ENCODE measurements around the gene HOXD3. TPM values are rescaled to one million over a fixed set of nuclear protein-coding genes. Genes with fewer than 3 reads are reported as not detected.

Gene HOXD3
- total and polyA plus RNA-seq, 9 of the 15 experiments (the other 6 are each of a cell fraction or from before 2014, with no cell fraction given), result not detected

DNA sequence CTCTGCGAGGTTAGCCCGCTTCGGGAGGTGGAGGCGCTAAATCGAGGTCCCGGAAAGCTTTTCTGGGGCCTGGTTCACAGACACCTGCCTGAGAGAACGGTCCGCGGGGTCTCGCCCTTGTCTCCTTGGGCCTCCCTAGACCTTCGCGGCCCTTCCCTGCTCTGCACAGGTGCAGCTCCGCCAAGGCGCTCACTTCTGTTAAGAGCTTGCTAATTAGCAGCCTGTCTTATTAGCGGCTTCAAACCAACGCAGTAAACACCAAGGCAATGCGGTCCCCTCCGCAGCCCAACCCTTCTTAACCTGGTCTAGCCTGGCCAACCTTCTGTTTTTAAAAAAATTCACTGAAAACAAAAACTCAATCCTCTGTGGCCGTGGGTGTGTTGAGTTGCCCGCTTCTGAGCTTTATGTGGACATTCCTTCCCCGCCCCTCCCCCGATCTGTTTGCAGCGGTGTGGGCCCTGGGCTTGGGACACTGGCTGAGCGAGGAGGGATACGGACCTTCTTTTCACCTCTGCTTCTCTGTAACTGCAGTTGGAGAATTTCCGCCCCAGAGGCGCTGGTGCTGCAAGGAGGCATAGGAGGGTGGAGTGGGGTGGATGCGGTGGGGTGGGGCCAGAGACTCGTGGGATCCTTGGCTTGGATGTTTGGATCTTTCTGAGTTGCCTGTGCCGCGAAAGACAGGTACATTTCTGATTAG lies 9.2 kb upstream of the HOXD3 start:
- Histone ChIP-seq H2AFZ (ENCODE audit: low read depth, low read length) (no peak overlapping the region), H4K20me1 (replicated peaks; ENCODE audit: control insufficient read depth, insufficient read depth, low read length) (no peaks in the 10 kb centered on the region; the same call in 1 of the 2 replicates), H3K27me3 (ENCODE audit: control insufficient read depth in 2 of 2, insufficient read depth in 2 of 2, low read length in 2 of 2) (peaks cover 64 to 67% of the 10 kb centered on the region in 2 experiments), H3K79me2 (ENCODE audit: control insufficient read depth, insufficient read depth, low read length) (no peaks in the 10 kb centered on the region), H3K36me3 (ENCODE audit: control insufficient read depth, insufficient read depth, low read length) (no peaks in the 10 kb centered on the region), H3K27ac (ENCODE audit: extremely low read depth, low read depth, low read length) (no peak overlapping the region), H3K9ac (ENCODE audit: insufficient read depth in 1 of 2, low read depth in 2 of 2, low read length in 2 of 2) (no peak overlapping the region), H3K9me1 (ENCODE audit: control insufficient read depth, insufficient read depth, low read length) (no peaks in the 10 kb centered on the region), H3K4me1 (replicated peaks in 1 of 2; ENCODE audit: control insufficient read depth in 2 of 2, insufficient read depth in 2 of 2, low read length in 2 of 2) (peaks cover 0 to 10% of the 10 kb centered on the region in 2 experiments; a peak in 1 of 5 replicates), H3K4me2 (ENCODE audit: insufficient read depth, low read length) (no peak overlapping the region), H3K9me3 (replicated peaks; ENCODE audit: control insufficient read depth, insufficient read depth, low read depth, low read length) (no peaks in the 10 kb centered on the region), H3K4me3 (no peak overlapping the region)
- WGBS (ENCODE audit: insufficient coverage, low coverage, missing lambda C conversion rate), result 2% methylated on average over 28 of the region's 31 CpGs
- no peak; the same call in 2 of the 3 replicates for ATAC-seq
- intact Hi-C loops (cut with micrococcal nuclease), result loop anchor here (10.0 kb wide), 2 partner anchors 227 to 1607 kb away; no protein-coding TSS in a partner anchor
- FAIRE-seq, result no peak
- ChIA-PET POLR2A (interaction anchor here (0.6 kb wide), 1 partner anchor 575 kb away, joined by 3 read pairs; no protein-coding TSS in a partner anchor), CTCF (ENCODE audit: low intra/inter-chr PET ratio) (interaction anchor here (0.6 to 1.0 kb wide), 2 partner anchors 203 to 1611 kb away, joined by 3 read pairs; no protein-coding TSS in a partner anchor)
- in situ Hi-C loops (cut with MboI), result loop anchor here (25.0 kb wide), 2 partner anchors 664 to 1614 kb away; no protein-coding TSS in a partner anchor
- DNase-seq (ENCODE audit: extremely low read depth in 1 of 4, low spot score in 3 of 4), result no peak
- BruUV-seq (replicated peaks), result no TSS peak
- TF ChIP-seq ZNF830 (CRISPR knock-in tag; IDR thresholded peaks at IDR 0.05), result no peak
- TF ChIP-seq, protein P1, sequence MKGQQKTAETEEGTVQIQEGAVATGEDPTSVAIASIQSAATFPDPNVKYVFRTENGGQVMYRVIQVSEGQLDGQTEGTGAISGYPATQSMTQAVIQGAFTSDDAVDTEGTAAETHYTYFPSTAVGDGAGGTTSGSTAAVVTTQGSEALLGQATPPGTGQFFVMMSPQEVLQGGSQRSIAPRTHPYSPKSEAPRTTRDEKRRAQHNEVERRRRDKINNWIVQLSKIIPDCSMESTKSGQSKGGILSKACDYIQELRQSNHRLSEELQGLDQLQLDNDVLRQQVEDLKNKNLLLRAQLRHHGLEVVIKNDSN (CRISPR knock-in tag; IDR thresholded peaks at IDR 0.05), result no peak

Measured in K562 (cell line).